Activated effector memory CD4-positive, alpha-beta T cell treated with Interleukin-2 at 50 U/mL for 16 hours (primary cell): Measurements from ENCODE around the gene GARIN1A.
"Not testable (repeated sequence)": the region's sequence is repeated elsewhere in the genome, so short reads cannot be mapped to it uniquely, and the experiment has no call there.

Experiments
- DNase-seq: peaks from one replicate; pipeline ENCODE4 v3.0.0-alpha.2; 2020

GARIN1A gene

DNA sequence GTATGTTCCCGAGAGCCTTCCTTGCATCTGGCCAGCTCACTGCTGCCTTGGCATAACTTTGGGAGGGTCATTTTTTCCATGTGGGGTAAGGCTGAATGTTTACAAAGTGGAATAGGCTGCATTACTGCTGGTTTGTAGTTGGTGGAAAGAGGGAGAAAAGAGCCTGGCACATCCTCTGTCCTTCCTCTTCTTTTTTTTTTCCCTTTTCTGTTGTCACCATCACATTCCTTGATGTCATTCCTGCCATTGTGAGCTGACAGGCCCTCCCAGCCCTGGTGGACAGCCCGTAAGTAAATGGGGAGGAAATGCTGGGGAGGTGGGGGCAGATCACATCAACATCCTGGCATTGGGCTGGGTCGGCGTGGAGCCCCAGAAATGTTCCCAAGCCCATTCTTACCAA is at the start of gene GARIN1A:
GARIN1A (plus strand) TSS at position 301 of the 400 bp plus-strand sequence. CDS start 106 bp downstream, outside the sequence.
- no peak for DNase-seq

DNA sequence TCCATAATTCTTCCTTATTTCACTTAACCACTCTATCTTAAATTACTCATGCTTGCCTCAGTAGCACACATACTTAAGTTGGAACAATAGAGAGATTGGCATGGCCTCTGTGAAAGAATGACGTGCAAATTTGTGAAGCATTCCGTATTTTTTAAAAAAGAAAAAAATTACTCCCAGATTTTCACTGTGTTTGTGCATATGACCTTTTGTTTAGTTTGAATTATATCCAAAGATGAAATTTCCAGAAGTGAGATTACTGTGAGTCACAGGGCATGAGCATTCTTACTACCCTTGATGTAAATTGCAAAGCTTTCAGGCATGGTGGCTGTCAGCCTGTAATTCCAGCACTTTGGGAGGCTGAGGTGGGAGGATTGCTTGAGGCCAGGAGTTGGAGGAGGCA is 45.0 kb upstream of the GARIN1A start:
- DNase-seq: not testable (repeated sequence)

GRCh38 chr7:128633915-128634314 is 38.2 kb upstream of the GARIN1A start:
- DNase-seq: not testable (repeated sequence)

GRCh38 chr7:128645206-128645605 is 26.9 kb upstream of the GARIN1A start:
- not testable (repeated sequence) for DNase-seq

DNA sequence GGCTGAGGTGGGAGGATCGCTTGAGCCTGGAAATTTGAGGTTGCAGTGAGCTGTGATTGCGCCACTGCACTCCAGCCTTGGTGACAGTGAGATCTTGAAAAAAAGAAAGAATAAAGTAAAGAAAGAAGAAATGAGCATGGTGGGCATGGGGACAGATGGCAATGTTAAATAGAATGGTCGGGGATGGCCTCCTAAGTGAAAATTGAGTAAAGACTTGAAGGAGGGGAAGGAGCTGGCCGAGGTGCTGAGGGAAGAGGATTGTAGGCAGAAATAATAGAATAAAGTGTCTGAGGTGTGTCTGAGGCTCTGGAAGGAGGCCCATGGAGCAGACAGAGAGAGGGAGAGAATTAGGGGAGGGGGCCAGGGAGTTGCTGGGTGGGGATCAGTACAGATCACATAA is 26.2 kb upstream of the GARIN1A start:
- DNase-seq: not testable (repeated sequence)

- not testable (repeated sequence) for DNase-seq
Observed at GRCh38 chr7:128646877-128647276, 25.2 kb upstream of the GARIN1A start.

DNA sequence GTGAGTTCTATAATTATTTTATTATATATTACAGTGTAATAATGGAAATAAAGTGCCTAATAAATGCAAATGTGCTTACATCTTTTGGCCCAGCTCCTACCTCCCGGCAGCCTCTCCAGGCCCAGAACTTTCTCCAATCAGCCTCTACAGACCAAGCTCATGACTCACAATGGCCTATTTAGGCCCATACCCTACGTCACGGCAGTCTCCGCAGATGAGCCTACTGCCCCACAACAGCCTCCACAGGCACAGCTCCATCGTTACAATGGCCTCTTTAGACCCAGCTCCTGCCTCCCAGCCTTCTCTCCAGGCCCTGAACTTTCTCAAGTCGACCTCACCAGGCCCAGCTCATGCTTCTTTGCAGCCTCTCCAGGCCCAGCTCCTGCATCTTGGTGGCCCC is 21.0 kb upstream of the GARIN1A start:
- DNase-seq: not testable (repeated sequence)

GRCh38 chr7:128652606-128653005 is 19.5 kb upstream of the GARIN1A start:
- DNase-seq: not testable (repeated sequence)

DNA sequence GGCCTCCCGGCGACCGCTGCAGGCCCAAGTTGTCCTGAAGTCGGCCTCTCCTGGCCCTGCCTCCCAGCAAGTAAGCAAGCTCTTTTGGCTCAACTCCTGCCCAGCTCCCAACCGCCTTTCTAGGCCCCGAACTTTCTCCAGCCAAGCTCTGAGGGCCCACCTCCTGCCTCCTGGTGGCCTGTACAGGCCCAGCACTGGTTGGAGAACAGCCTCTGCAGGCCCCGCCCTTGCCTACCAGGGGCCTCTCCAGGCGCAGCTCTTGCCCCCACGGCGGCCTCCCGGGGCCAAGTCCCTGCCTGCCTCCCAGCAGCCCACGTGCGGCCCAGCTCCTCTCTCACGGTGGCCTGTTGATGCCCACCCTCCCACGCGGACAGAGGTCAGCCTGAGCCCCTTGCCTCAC is 18.9 kb upstream of the GARIN1A start:
- DNase-seq: not testable (repeated sequence)

DNA sequence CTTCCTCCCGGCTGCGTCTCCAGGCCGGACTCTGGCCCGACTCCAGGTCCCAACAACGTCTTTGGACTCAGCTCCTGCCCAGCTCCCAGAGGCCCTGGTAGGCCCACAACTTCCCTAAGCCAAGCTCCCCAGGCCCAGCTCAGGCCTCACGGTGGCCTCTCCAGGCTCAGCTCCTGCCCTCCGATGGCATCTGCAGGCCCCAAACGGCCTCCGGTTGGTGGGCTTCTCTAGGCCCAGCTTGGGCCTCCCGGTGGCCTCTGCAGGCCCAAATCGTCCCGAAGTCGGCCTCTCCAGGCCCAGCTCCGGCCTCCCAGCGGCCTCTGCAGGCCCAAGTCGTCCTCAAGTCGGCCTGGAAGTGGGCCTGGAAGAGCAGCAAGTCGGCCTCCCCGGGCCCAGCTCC is 18.0 kb upstream of the GARIN1A start:
- DNase-seq: not testable (repeated sequence)

DNA sequence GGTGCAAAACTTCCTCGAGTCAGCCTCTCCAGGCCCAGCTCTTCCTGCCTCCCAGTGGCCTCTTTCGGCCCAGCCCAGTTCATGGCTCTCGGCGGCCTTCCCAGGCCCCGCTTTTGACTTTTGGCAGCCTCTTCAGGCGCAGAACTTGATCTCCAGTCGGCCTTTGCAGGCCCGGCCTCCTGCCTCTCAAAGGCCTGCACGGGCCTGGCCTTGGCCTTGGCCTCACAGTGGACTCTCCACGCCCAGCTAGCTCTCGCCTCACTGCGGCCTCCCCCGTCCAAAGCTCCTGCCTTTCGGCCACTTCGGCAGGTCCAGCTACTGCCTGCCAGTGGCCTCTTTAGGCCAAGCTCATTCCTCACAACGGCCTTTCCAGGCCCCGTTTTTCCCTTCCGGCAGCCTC is 17.6 kb upstream of the GARIN1A start:
- DNase-seq: not testable (repeated sequence)

DNA sequence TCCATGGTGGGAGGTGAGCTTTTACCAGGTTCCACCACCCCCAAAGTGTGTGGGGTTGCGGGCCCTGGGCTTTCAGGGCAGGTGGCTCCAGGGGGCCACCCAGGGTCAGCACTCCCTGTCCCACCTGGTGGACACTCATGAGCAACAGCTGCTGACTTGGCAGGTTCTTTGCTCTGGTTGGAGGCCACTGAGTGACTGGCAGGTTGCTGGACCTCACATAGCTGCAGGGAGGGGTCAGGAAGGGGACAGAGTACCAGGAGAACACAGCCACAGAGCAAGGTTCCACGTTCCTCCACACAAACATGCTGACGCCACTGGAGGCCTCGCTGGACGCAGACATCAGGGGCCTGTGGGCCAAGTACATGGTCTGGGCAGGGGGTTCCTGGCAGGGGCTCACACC is 13.7 kb upstream of the GARIN1A start:
- DNase-seq: not testable (repeated sequence)

GRCh38 chr7:128660596-128660995 is 11.5 kb upstream of the GARIN1A start:
- no peak for DNase-seq

DNA sequence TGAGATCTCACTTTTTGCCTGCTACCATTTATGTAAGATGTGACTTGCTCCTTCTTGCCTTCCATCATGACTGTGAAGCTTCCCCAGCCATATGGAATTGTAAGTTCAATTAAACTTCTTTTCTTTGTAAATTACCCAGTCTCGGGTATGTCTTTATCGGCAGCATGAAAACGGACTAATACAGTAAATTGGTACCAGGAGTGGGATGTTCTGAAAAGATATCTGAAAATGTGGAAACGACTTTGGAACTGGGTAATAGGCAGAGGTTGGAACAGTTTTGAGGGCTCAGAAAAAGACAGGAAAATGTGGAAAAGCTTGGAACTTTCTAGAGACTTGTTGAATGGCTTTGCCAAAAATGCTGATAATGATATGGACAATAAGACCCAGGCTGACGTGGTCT is 10.6 kb upstream of the GARIN1A start:
- DNase-seq: no peak

- DNase-seq: no peak
Observed at GRCh38 chr7:128662091-128662490, 10.0 kb upstream of the GARIN1A start.

GRCh38 chr7:128663223-128663622 is 8.9 kb upstream of the GARIN1A start:
- not testable (repeated sequence) for DNase-seq

GRCh38 chr7:128665057-128665456 is 7.0 kb upstream of the GARIN1A start:
- DNase-seq: no peak

GRCh38 chr7:128666200-128666599 is 5.9 kb upstream of the GARIN1A start:
- no peak for DNase-seq

DNA sequence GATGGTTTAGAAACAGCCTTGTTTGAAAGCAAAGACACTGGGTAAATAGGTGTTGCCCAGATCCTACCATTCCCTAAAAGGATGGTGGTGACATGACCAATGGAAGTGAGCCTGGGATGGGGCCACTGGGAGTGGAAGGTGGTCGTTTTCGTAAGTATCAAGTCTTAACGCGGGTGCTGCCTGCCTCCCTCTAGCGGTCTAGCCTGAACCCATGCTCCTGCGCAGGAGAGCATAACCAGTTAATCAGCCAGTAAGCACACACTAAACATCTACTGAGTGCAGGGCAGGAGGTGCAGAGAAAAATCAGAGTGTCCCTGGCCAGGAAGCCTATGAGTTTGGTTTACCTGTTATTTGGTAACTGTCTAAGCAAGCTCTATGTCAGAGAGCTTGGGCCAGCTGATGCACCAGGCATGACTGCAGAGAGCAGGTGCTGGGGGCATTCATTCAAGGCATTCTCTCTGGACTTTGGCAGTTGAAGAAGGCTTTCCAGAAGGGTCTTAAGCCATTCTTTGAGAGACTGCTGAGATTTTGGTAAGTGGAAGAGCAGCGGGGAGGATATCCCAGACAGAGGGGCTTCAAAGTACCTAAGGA is 930 bp downstream of the GARIN1A start:
- DNase-seq: no peak

GRCh38 chr7:128673571-128673970 is 1.5 kb downstream of the GARIN1A start:
- DNase-seq: no peak

DNA sequence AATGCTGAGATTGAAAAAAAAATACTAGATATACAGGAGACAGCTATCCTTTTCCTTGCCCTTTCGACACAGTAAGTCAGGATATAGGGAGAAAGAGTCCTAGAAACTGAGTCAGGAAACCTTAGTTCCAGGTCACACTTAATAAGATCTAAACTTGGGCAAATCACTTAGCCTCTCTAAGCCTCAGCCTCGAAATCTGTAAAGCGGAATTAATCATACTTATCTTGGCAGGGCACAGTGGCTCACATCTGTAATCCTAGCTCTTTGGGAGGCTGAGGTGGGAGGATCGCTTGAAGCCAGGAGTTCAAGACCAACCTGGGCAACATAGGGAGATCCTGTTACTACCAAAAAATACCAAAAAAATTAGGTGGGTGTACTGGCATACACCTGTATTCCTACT is 4.6 kb downstream of the GARIN1A start:
- DNase-seq: no peak

GRCh38 chr7:128679920-128680319 is 7.8 kb downstream of the GARIN1A start:
- no peak for DNase-seq

DNA sequence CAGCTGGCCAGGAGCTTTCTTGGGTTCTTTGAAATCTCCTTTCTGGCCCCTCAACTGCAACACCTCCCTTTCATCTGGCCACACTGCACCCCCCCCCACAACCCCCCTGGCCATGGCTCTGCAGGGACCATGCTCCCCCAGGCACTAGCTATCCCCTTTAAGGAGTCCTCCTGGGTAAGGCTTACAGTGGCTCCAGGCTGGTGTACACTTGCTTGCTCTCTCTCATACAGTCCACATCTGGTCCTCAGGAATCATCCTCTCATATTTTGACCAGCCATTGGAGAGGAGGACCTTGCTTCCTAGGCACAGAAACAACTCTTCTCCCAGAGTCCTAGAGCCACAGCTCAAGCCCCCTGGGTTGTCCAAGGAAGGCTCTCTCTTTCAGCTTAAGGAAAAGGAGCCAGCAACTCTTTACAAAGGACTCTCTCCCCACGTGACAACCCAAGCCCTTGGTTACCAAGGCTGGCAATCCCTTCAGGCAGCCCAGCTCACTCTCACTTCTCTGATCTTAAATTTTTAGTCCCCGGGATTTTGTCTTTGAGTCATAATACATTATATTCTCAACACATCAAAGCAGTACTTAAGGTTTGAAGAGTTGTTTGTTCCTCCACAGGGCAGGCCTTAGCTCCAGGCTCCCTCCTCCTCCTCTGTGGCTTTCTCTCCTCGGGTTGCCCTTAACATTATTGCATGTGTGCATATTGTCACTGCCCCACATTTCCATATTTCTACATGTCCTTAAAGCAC is 9.9 kb downstream of the GARIN1A start:
- no peak for DNase-seq

- DNase-seq: not testable (repeated sequence)
Observed at GRCh38 chr7:128683270-128683669, 11.2 kb downstream of the GARIN1A start.

GRCh38 chr7:128683738-128684137 is 11.6 kb downstream of the GARIN1A start:
- not testable (repeated sequence) for DNase-seq
